Measurements from ENCODE around the gene TSPAN5.

DNA sequence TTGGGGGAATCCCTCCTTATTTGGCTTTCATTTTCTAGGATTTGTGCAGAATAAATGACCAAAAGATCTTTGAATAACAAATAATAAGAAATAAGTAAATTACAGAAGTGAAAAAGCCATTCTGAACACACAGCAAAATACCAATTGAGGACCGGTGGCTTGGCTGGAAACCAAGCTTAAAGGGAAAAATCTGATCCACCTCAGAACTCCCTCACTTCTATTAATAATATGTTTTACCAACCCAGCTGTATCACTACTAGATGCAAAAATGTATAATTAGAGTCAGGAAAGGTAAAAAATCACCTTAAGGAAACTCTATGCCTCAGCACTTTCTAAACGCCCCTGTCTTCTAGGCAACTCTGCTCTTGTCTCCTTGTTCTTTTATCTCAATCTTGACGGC is 77.3 kb downstream of the TSPAN5 start:
- TF ChIP-seq, protein P1, sequence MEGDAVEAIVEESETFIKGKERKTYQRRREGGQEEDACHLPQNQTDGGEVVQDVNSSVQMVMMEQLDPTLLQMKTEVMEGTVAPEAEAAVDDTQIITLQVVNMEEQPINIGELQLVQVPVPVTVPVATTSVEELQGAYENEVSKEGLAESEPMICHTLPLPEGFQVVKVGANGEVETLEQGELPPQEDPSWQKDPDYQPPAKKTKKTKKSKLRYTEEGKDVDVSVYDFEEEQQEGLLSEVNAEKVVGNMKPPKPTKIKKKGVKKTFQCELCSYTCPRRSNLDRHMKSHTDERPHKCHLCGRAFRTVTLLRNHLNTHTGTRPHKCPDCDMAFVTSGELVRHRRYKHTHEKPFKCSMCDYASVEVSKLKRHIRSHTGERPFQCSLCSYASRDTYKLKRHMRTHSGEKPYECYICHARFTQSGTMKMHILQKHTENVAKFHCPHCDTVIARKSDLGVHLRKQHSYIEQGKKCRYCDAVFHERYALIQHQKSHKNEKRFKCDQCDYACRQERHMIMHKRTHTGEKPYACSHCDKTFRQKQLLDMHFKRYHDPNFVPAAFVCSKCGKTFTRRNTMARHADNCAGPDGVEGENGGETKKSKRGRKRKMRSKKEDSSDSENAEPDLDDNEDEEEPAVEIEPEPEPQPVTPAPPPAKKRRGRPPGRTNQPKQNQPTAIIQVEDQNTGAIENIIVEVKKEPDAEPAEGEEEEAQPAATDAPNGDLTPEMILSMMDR (IDR thresholded peaks at IDR 0.05; ENCODE audit: poor library complexity) = no peak
- TF ChIP-seq EZH2 (IDR thresholded peaks at IDR 0.05; ENCODE audit: borderline replicate concordance) = no peak

All from hepatocyte (in vitro differentiated cells).